ENCODE data around the gene SCP2.

SCP2 gene

GRCh38 chr1:53085405-53085804 lies 158.3 kb downstream of the SCP2 start:
- DNase-seq: no peak

- DNase-seq: peak; percentile 74
Observed at GRCh38 chr1:53086491-53087070, 159.5 kb downstream of the SCP2 start.

DNA sequence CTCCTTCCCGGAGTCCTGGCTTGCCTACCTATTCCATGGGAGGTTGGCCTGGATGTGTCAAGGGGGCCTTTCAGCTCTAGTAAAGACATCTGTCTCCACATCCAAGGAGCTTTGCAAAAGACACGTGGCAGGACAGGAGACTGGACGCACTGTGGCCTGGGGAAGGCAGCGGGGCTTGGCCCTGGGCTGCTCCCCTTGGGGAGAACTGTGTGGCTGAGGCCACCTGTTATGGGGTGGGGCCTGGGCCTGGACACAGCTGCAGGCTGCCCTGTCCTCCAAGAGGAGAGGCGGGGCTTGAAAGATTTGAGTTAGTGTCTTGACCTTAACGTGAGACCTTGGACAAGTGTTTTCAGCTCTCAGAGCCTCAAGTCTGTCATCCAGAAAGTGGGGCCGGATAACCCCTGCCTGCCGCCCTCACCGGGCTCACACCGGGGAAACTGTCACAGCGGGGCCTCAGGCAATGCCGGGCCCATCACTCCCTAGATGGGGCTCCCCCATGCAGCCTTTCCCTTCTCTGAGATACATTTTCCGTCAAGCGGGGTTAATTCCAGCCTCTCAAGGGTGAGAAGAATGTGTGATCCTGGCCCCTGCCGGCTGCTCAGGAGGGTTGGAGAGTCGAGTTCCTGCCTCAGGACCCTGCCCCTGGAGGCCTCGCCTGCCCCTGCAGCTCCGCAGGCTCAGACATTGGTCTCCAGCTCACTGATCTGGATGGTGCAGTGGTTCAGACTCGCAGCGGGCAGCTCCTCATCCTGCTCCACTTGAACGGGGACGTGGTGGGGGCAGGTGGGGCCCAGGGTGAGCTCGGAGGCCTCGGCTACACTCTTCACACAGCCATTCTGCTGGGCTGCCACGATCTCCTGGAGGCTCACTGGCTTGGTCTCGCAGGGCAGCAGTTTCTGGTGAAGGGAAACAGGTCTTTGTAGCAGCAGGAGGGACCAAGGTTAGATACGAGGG lies 160.5 kb downstream of the SCP2 start:
- DNase-seq: no peak

- DNase-seq: peak; percentile 56
Observed at GRCh38 chr1:53088616-53089300, 161.7 kb downstream of the SCP2 start.

DNA sequence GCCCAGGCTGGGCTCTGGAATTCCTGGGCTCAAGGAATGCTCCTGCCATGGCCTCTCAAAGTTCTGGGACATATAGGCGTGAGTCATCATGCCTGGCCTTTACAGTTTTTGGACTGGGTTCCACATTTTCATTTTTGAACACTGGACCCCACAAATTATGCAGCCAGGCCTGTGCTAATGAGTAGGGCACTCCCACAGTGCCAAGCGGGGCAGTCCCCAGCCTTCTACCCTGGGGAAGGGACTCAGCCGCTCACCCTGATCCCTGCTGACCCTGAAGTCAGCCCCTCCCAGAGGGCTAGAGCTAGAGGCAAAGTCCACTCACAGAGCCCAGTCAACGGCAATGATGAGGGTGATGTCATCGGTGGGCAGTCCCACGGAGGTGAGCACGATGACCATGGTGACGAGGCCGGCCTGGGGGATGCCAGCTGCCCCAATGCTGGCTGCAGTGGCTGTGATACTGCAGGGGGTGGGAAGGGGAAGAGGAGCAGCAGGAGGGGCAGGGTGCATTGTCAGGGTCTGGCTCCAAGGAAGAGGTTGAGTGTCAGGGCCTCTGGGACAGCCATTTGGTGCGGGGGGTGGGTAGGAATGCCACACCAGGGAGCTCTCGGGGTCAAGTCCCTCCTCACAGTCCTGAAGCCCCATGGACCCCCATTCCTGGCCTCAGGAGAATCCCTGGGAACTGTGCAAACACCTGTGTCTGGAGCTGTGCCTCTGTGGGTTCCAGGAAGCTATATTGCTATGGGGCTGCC lies 162.6 kb downstream of the SCP2 start:
- no peak for DNase-seq

DNA sequence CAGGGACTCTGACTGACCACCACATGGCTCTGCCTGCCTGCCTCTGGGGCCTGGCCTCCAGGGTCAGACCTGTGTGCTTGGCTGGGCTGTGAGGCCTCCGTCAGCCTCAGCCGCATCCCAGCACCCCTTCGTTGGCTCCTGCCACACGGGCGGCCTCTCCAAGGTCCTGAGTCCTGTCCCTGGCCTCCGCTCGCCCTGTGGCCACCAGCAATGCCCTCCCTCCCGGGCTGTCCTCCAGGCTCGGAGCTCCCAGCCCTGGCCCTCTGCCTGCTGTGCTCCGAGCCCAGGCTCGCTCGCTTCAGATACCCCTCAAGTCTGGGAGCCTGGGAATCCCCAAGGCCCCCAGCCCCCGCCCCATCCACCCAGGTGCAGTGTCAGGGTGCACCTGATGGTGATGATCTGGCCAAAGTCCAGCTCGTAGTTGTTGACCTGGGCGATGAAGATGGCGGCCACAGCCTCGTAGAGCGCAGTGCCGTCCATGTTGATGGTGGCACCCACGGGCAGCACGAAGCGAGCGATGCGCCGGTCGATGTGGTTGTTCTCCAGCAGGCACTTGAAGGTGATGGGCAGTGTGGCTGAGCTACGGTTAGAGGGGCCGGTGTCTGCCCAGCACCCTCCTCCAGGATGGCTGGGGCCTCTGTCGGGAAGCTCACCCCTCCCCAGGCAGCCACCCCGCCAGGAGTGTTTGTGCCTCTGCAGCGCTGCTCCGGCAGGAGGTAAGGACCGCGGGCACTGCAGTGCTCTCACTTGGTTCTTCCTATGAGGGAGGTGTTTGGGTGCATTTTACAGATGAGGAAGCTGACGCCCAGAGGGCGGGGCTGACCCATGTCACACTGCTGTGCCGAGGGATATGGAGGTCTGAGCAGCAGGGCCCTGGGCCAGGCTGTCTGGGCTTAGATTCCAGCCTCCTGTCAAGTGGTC lies 163.4 kb downstream of the SCP2 start:
- no peak for DNase-seq

- no peak for DNase-seq
Observed at GRCh38 chr1:53091841-53092645, 165.0 kb downstream of the SCP2 start.

- no peak for DNase-seq
Observed at GRCh38 chr1:53092659-53093450, 165.8 kb downstream of the SCP2 start.

GRCh38 chr1:53093451-53093754 lies 166.3 kb downstream of the SCP2 start:
- DNase-seq: no peak

DNA sequence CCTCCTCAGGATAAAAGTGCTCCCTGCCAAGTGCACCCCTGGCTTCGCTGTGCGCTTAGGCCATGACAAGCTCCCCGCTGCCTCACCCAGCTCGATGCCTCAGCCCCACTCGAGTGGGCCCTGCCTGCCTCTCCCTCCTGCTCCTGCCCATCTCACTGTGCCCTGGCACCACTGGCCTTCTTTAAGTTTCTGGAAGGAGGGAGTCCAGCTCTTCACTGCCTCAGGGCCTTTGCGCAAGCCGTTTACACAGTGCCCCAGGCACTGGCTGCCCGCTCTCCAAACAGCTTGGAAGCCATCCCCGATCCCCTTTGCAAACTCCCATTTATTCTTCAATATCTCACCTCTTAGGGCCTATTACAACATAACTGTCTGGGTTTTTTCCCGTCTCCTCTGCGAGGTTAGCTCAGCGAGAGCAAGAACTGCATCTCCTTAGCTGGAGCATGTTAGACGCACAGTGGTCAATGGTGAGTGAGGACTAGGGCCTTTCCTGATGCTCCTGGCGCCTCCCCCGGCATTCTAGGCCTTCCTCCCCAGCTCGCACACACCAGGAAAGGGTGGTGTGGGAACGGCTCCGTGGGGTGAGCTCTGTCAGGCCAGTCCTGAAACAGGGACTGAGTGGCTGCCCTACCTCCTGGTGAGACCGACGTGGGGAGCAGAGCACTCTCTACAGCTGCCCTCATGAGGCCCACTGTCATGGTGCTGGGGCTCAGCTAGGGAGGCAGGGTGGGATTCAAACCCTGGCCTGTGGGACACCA lies 166.9 kb downstream of the SCP2 start:
- DNase-seq: no peak

DNA sequence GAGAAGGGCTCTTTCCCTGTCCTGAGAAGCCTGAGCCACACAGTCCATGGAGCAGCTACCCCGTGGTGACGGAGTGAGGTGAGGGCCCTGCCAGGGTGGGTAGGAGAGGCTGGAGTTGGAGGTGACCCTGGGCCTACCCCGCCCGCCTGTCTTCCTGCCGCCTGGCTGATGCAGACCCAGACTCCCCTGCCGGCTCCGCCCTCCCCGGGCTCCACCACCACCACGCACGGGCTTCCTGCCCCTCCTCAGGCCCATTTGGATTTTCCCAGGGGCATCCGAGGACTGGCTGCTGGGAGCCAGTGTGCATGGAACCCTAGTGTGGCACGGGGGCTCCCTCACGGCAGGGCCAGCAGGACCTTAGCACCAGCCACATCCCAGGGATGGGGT lies 167.4 kb downstream of the SCP2 start:
- DNase-seq: no peak

Measured in DMS 273 treated with DMSO at 0.1 percent for 48 hours (cell line).